ENCODE data around the gene ESRRB.

The ESRRB gene

DNA sequence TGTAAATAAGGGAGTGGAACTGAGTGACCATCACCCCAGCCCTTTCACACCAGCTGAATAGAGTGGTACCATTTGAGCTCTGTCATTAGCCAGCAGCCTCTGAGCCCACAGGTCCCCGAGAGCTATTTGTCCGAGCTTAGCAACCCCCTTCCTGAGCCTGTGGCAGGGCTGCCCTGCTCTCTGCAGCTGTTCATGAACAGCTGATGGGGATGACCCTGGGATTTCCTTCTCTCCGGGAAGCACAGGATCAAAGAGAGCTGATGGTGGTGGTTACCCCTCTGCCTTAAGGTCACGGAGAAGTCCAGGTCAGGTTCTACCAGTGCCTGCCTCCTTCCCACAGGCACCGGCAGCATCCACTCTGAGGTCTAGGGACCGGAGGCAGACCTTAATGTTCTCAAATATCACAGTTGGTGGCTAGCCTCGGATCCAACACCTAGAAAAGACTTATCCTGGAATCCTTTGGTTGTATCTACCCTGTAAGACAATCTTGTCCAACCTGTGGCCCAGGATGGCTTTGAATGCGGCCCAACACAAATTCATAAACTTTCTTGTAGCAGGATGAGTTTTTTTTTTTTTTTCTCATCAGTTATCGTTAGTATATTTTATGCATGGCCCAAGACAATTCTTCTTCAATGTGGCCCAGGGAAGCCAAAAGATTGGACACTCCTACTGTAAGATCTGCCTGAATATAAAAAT is 81.1 kb downstream of the ESRRB start:
- DNase-seq, result no peak

DNA sequence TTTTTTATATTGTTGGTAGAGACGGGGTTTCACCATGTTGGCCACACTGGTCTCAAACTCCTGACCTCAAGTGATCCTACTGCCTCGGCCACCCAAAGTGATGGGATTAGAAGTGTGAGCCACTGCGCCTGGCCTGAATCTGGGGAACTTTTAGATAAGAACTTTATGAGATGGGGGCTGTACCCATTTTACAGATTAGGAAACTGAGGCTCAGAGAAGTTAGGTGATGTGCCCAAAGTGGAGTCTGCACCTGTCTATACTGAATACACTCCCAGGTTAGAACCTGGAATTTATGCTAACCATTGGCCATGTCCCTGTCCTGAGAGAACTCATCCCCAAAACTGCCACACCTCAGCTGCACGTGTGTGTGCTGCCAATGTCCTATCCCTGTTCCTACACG is 81.9 kb downstream of the ESRRB start:
- no peak for DNase-seq

DNA sequence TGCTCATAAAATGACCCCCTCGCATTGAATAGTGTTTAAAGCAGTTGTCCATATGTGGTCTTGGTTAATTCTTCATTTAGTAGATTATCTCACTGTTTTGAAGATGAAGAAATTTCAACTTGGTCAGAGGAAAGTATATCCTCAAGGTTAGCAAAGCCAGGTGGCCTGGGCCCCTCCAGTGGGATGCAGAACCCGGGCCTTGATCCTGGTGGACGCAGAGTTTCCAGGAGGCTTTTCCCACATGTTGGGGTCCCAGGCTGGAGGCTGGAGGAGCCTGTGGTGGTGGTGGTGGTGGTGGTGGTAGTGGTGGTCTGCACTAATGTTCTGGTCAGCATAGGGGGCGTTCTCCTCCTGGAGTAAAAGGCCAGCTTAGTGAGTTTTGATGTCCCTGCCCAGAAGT is 85.9 kb downstream of the ESRRB start:
- DNase-seq, result no peak

DNA sequence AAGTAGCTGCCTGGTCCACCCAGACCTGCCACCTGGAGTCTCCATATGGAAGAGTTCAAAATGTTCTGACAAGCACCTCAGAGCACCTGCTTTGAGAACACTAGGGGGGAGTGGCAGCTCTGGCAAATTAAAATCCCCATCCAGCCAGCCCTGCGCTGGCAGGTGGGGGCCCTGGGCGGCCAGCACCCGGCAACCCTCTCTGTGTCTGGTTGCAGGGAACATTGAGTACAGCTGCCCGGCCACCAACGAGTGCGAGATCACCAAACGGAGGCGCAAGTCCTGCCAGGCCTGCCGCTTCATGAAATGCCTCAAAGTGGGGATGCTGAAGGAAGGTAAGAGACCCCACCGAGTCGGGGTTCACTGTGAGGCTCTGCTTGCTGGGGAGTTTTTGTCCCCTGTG is 86.4 kb downstream of the ESRRB start:
- DNase-seq, result no peak

DNA sequence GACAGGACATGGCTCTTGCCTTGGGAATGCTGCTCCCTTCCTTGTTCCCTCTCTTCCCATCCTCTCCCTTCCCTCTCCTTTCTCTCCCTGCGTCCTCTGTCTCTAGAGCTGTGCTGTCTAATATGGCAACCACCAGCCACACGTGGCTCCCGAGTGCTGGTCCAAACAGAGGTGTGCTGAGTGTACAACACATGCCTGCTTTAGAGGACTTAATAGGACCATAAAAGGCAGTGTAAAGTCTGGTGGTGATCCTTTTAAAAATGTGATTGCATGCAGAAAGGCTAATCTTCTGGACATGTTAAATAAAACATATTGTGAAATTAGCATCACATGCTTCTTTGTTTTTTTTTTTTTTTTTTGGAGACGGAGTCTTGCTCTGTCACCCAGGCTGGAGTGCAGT is 87.2 kb downstream of the ESRRB start:
- DNase-seq, result no peak

- DNase-seq, result no peak
Measured at GRCh38 chr14:76464856-76465255, 88.9 kb downstream of the ESRRB start.

- no peak for DNase-seq
Measured at GRCh38 chr14:76465664-76466063, 89.7 kb downstream of the ESRRB start.

GRCh38 chr14:76467711-76468155 is 91.8 kb downstream of the ESRRB start:
- DNase-seq, result peak; percentile 69

GRCh38 chr14:76472199-76472723 is 96.3 kb downstream of the ESRRB start:
- DNase-seq, result peak; percentile 55

DNA sequence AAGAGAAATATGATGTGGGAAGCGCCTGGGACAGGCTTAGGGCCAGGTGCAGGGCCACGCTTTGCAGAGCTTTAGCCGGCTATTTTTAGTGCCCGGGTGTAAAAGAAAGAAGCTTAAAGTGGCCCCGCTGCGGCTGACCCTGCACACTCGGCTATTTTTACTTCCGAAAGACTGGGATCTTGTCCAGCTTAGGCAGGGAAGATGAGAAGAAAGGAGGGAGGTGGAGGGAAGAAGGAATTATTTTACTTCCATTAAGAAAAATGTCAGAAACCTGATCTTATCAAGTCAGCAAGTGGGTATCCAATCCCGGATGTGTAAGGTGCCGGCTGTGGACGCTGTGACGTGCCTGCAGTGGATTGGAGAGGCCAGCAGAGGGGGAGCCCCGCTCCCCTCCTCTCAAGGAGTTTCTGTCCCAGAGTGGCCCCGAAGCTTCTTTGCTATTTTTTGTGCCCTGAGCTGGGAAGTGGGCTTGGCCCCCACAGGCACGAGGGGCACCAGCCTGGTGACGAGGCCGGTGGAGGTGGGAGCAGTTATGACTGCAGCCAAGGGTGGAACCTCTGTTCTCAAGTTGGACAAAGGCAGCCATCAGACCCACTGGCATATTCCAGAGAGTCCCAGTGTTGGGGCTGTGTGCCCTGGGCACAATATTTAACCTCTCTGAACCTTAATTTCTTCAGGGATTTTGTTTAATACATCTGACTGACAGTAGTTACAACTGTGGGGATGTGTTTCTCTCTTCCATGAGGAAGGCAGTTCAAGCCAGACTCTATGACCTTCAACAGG is 97.7 kb downstream of the ESRRB start:
- DNase-seq, result peak; percentile 17

- no peak for DNase-seq
Measured at GRCh38 chr14:76480426-76480825, 104.5 kb downstream of the ESRRB start.

GRCh38 chr14:76484355-76484754 is 108.4 kb downstream of the ESRRB start:
- DNase-seq, result no peak

GRCh38 chr14:76486251-76486743 is 110.4 kb downstream of the ESRRB start:
- DNase-seq, result peak; percentile 100

GRCh38 chr14:76488551-76488950 is 112.6 kb downstream of the ESRRB start:
- no peak for DNase-seq

DNA sequence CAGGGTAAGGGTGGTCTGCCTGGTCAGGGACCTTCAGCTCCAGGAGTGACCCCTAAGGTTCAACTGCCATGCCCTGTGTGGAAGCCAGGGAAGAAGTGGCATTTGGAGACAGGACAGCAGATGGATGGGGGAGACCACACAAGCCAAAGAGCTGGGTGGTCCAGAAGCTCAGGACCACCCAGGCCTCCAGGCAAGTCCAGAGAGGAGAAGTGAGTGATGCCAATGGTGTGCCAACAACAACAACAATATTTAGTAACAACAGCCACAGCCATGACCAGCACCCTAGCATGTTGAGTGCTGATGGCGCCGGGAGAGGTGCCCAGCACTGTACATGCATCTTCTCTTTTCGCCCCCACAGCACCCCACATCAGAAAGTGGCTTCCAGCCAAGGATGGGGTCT is 113.7 kb downstream of the ESRRB start:
- DNase-seq, result no peak

DNA sequence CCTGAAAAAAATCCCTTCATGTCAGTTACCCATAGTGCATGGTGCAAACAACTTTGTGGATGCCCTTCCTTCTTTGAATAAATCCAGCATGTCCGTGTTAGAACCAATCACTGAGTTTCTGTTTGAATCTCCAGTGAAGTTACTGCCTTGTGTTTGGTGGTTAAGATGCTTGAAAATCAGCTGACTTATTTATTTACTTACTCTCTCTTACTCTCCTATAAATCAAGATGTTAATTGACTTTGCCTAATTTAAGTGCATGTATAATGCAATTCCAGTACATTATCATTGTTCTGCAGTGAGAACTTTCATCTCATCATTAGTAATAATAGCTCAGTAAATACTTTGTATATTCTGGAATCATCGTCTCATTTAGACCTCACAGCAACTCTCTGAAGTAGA is 114.2 kb downstream of the ESRRB start:
- DNase-seq, result no peak

DNA sequence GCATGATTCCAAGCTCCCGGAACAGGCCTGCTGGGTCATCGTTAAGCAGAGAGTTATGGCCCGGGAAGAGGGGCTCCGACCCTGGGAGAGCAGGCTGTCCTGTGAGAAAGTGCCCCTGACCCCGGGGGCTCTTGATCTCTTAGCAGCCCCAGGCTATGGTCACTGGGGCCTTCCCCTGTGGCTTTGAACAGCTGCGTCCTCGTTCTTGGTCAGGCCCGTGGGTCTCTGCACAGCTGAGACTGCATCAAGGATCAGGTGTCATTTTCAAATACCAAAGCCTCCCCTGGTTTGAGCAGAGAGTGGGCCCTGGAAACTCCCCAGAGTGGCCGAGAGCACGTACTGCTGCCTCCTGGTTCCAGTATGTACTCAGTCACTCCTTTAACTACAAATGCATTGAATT is 114.8 kb downstream of the ESRRB start:
- no peak for DNase-seq

GRCh38 chr14:76491172-76491930 is 115.4 kb downstream of the ESRRB start:
- DNase-seq, result no peak

DNA sequence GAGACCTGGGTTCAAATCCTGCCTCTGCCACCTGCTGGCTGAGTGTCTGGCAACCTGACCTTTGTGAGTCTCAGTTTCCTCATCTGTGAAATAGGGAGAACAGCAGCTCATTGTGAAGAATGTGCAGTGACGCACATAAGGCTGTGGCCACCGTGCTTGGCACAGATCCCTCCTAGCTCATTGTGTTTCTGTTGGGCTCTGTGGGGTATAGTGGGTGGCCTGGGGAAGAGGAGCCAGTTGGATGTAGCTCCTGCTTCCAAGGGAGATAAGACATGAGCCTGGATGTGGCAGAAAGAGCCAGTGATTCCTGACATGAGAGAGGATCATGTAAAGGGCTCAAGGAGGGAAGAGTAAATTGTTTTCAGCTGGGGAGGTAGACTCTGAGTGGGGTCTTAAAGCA is 120.0 kb downstream of the ESRRB start:
- no peak for DNase-seq

- DNase-seq, result no peak
Measured at GRCh38 chr14:76496595-76496994, 120.7 kb downstream of the ESRRB start.

- no peak for DNase-seq
Measured at GRCh38 chr14:76497550-76498462, 121.9 kb downstream of the ESRRB start.

DNA sequence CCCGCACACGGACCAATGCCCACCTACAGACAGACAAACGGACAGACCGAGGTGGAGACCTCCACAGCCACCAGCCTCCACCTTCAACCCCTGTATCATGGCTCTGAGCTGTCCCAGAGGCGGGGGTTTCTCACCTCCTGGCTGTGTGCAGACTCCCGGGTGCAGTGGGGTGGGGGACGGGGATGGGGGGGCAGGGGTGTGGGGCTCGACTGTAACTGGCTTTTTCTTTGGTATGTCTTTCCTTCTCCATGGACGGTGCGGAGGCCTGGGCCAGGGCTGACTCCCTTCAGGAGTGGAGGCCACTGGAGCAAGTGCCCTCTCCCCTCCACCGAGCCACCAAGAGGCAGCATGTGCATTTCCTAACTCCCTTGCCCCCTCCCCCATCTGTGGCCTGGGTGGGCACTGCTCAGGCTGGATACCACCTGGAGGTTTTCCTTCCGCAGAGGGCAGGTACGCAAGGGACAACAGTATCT is 122.6 kb downstream of the ESRRB start:
- DNase-seq, result no peak

All from NCI-H2107 (cell line).